UCSD-AML1 (cell line): ENCODE measurements around the gene SLC31A1.
A peak's percentile ranks its signal among the peaks of the same experiment; 100 is the strongest.
"Not testable (repeated sequence)": the region's sequence is repeated elsewhere in the genome, so short reads cannot be mapped to it uniquely, and the experiment has no call there.

Experiments used
- DNase-seq: peaks from one replicate; lab custom pipeline; 2025; ENCODE audit not compliant: unreplicated experiment; lab: John Stamatoyannopoulos, UW

SLC31A1 gene

GRCh38 chr9:113258282-113258681 is 36.9 kb downstream of the SLC31A1 start:
- DNase-seq: no peak

GRCh38 chr9:113261917-113262671 is 40.8 kb downstream of the SLC31A1 start:
- no peak for DNase-seq

- DNase-seq: no peak
These were observed 44.8 kb downstream of the SLC31A1 start for GRCh38 chr9:113266174-113266573.

- DNase-seq: no peak
These were observed 46.7 kb downstream of the SLC31A1 start for GRCh38 chr9:113267911-113268566.

GRCh38 chr9:113269355-113269754 is 48.0 kb downstream of the SLC31A1 start:
- no peak for DNase-seq

GRCh38 chr9:113269871-113270270 is 48.5 kb downstream of the SLC31A1 start:
- no peak for DNase-seq

- DNase-seq: no peak
These were observed 53.3 kb downstream of the SLC31A1 start for GRCh38 chr9:113274474-113275156.

- DNase-seq: peak; percentile 97
These were observed 54.1 kb downstream of the SLC31A1 start, which contains the start of the genes CDC26 and PRPF4 for GRCh38 chr9:113275157-113276131. TSS of gene CDC26 (minus strand) at chr9:113275572. CDS start at chr9:113272507, 3,065 bp downstream. TSS of gene PRPF4 (plus strand) at chr9:113275658. CDS start at chr9:113275744, 86 bp downstream.

- no peak for DNase-seq
These were observed 57.5 kb downstream of the SLC31A1 start for GRCh38 chr9:113278840-113279239.

GRCh38 chr9:113281356-113281755 is 60.0 kb downstream of the SLC31A1 start:
- no peak for DNase-seq

- DNase-seq: no peak
These were observed 67.7 kb downstream of the SLC31A1 start for GRCh38 chr9:113289091-113289490.

GRCh38 chr9:113290052-113290607 is 68.8 kb downstream of the SLC31A1 start:
- no peak for DNase-seq

- DNase-seq: no peak
These were observed 72.0 kb downstream of the SLC31A1 start for GRCh38 chr9:113293285-113293878.

- DNase-seq: not testable (repeated sequence)
These were observed 74.9 kb downstream of the SLC31A1 start for GRCh38 chr9:113296247-113296646.

GRCh38 chr9:113296796-113297558 is 75.6 kb downstream of the SLC31A1 start:
- DNase-seq: no peak

GRCh38 chr9:113298311-113298710 is 77.0 kb downstream of the SLC31A1 start:
- no peak for DNase-seq

- no peak for DNase-seq
These were observed 77.8 kb downstream of the SLC31A1 start for GRCh38 chr9:113298924-113299770.

- DNase-seq: peak; percentile 22
These were observed 78.5 kb downstream of the SLC31A1 start for GRCh38 chr9:113299800-113300292.
